GM12874 (cell line): ENCODE results near the gene MRPS10.

Source experiments
- TF ChIP-seq, protein P1 (sequence below): IDR thresholded peaks from 2 replicates; pipeline ENCODE4 v1.5.1; 2011; ENCODE audit warnings: low read depth, mild to moderate bottlenecking, control low read depth, low read length, moderate library complexity; ENCODE audit not compliant: insufficient read depth

The MRPS10 gene

GRCh38 chr6:42259841-42260395 is 42.3 kb upstream of the MRPS10 start:
- TF ChIP-seq, protein P1, sequence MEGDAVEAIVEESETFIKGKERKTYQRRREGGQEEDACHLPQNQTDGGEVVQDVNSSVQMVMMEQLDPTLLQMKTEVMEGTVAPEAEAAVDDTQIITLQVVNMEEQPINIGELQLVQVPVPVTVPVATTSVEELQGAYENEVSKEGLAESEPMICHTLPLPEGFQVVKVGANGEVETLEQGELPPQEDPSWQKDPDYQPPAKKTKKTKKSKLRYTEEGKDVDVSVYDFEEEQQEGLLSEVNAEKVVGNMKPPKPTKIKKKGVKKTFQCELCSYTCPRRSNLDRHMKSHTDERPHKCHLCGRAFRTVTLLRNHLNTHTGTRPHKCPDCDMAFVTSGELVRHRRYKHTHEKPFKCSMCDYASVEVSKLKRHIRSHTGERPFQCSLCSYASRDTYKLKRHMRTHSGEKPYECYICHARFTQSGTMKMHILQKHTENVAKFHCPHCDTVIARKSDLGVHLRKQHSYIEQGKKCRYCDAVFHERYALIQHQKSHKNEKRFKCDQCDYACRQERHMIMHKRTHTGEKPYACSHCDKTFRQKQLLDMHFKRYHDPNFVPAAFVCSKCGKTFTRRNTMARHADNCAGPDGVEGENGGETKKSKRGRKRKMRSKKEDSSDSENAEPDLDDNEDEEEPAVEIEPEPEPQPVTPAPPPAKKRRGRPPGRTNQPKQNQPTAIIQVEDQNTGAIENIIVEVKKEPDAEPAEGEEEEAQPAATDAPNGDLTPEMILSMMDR: no peak

GRCh38 chr6:42259286-42259685 is 41.6 kb upstream of the MRPS10 start:
- TF ChIP-seq, protein P1: no peak

DNA sequence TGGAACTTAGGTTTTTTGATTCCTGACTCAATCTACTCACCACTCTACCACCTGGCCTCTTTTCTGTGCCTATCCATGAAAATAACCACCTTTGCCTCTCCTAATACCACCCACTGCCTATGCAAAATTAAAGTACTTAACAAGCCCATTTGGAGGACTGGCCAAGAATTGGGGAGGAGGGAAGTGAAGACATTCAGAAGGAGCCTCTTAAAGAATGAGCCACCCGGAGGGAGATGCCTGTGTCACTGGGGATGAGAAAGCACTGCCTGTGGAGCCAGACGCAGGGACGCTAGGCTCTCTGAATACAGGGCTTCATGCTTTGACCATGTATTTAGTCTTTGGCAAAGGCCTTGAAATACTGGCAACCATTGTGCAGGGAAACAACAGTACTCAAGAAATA is 40.0 kb upstream of the MRPS10 start:
- TF ChIP-seq, protein P1: no peak

DNA sequence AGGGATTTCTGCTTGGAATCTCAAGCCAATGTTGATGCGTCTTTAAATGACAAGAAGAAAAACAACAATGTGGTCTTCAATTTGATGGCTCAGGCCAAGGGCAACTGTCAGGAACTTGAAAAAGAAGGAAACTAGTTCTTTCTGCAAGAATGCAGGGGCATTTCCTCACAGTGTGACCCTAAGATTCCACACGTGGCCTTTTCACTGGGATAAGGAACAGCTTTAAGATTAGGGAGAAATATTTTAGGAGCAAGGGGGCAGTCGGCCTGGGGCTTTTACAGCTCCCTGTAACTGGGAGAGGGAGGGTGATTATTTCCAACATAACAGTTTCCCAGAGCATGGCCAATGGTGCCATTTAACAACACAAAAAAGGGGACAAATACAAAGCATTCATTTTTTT is 39.4 kb upstream of the MRPS10 start:
- TF ChIP-seq, protein P1: no peak

- TF ChIP-seq, protein P1: no peak
These were observed 37.4 kb upstream of the MRPS10 start for GRCh38 chr6:42255050-42255449.

- TF ChIP-seq, protein P1: no peak
These were observed 36.8 kb upstream of the MRPS10 start for GRCh38 chr6:42254505-42254904.

GRCh38 chr6:42251911-42252637 is 34.4 kb upstream of the MRPS10 start:
- TF ChIP-seq, protein P1: no peak
